MG63 (cell line): Measurements from ENCODE around the gene FBXW10B. TPM values are rescaled to one million over a fixed set of nuclear protein-coding genes. Genes with fewer than 3 reads are reported as not detected.
"Not testable (repeated sequence)": the region's sequence is repeated elsewhere in the genome, so short reads cannot be mapped to it uniquely, and the experiment has no call there.

ENCODE experiments used
- DNase-seq: peaks from one replicate; pipeline ENCODE4 v3.0.0-alpha.2; 2020
- H3K27me3 ChIP-seq: fragments of 250-450 bp; sonication (Bioruptor Pico); 2 replicates; pipeline ENCODE4 v1.5.1; 2020; ENCODE audit warnings: mild to moderate bottlenecking, moderate library complexity
- H3K36me3 ChIP-seq: fragments of 250-450 bp; sonication (Bioruptor Pico); 2 replicates; pipeline ENCODE4 v1.5.1; 2020; ENCODE audit warnings: mild to moderate bottlenecking, moderate library complexity
- H3K4me3 ChIP-seq: fragments of 250-450 bp; sonication (Bioruptor Pico); 2 replicates; pipeline ENCODE4 v1.5.1; 2020; ENCODE audit warnings: mild to moderate bottlenecking, moderate library complexity
- H3K9me3 ChIP-seq: fragments of 250-450 bp; sonication (Bioruptor Pico); 2 replicates; pipeline ENCODE4 v1.5.1; 2020; ENCODE audit warnings: mild to moderate bottlenecking, moderate library complexity
- total RNA-seq: library from RNA; depleted of rRNA; stranded (reverse); fragments of >200 nt; shearing (Covaris generic); gene quantifications from 2 replicates; pipeline ENCODE4 v1.2.3, GENCODE V29; 2014; ENCODE audit warnings: low replicate concordance; rRNA removed

The FBXW10B gene
- 0.59 TPM in 1 of 2 replicates, not detected in the other for total RNA-seq

DNA sequence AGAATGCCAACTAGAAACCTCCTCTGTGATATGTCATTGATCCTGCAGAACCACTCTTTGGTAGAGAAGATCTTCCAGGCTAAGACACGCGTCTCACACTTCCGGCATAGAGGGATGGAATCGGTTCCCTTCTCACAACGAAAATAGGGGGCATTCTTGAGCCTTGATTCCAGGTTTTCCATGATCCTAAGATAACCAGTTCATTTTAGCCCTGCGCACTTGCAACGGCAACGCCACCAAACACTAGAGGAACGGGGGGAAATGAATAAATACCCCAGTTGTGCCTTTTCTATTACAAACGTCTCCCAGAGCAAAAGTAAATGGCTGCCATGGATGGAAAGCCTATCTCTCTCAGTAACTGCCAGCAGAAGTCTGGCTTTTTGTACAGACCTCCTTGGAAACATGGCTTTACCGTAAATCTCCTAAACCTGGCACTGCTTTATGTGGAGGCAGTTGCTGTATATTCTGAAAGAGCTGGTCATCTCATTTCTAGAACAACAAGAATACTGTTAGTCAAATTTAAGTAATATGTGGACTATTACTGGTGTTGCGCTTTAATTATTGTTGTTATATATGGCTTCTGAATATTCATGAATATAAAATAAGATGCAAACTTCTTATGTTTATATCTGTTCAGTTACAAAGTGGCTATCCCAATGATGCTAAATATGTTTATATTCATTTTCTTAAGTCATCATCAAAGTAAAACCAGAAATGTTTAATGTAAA, at the start of gene FBXW10B:
TSS of gene FBXW10B (minus strand) at position 374 of the 728 bp plus-strand sequence. CDS start at position 182, 192 bp downstream.
- DNase-seq, H3K4me3 ChIP-seq, H3K27me3 ChIP-seq: not testable (repeated sequence)

DNA sequence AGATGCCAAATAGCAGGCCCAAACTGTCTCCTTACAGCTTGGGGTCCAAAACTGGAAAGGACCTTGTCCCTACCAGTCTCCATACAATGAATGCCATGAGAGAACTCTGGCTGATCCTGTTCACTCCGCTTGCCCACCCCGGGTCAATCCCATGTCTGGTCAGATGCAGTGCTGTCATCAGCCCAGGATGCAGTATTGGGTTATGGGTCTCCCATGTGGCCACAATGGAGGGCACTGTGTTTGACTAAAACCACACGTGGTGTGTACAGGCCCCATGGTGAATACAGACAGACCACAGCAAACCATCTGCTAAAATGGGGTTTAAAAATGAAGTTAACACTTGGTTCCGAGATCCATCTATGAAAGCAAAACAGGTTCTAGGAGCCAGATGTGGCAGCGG, 44.2 kb upstream of the FBXW10B start:
- Histone ChIP-seq H3K9me3 (no peaks in the 10 kb centered on the region), H3K27me3 (no peaks in the 10 kb centered on the region), H3K36me3 (no peaks in the 10 kb centered on the region; the same call in 1 of the 2 replicates), H3K4me3 (no peak overlapping the region)
- no peak for DNase-seq

More for the DNA sequence above, at the start of gene FBXW10B:
- H3K9me3 ChIP-seq, H3K36me3 ChIP-seq: not testable (repeated sequence)

DNA sequence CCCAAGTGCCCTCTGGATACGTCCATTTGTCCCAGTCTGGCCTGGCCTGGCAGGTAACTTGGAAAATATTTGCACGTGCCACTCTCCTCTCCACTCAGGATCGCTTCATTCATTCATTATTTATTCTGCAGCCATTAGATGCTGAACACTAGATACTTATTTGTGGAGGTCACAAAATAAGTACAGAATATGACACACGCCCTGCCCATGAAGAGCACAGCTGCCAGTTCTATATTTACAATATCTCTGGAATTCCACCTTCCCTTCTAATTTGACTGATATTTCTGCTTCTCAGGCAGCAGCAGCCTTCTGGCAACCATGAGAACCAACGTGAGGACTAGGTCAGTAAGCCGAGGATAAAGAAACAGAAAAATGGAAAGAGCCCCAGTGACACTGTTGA, 43.7 kb upstream of the FBXW10B start:
- no peak overlapping the region for H3K4me3 ChIP-seq
- no peak for DNase-seq
- no peaks in the 10 kb centered on the region for H3K9me3 ChIP-seq
- H3K27me3 ChIP-seq: no peaks in the 10 kb centered on the region
- H3K36me3 ChIP-seq: no peaks in the 10 kb centered on the region; the same call in 1 of the 2 replicates

DNA sequence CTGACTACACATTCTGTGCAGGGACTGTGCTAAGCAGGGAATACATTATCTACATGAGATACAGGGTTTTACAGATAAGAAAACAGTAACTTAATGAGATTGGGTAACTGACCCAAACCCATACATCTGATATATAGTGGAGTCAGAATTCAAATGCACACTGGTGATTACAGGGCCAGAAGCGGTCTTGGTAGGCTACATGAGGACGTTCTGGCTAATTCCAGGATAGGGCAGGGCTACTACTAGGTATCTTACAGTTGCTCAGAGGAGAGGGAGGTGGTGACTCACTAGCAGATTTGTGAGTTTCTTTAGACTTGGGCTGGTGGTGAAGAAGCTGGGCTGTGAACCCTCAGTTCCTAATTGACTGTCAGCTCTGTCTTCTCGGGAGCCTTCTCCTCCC, 43.2 kb upstream of the FBXW10B start:
- Histone ChIP-seq H3K36me3 (no peaks in the 10 kb centered on the region; the same call in 1 of the 2 replicates), H3K9me3 (no peaks in the 10 kb centered on the region), H3K4me3 (no peak overlapping the region), H3K27me3 (no peaks in the 10 kb centered on the region)
- DNase-seq: no peak

DNA sequence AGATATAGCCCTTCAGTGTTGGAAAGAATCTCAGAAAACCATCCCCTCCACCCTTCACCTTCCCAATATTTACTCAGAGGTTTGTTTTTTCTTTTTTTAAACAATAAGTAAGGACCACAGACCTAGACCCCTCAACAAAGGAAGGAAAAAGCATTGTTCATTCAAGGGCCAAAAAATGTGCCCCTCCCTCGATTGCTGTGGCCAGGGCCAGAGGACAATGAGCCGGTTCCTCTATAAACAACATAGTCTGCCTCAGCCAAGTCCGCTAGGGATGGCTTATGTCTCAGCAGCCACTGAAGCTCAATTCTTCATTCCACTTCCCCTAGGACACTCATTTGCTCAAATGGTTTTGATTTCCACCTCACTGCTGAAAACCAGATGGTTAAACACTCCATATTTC, 40.6 kb upstream of the FBXW10B start:
- Histone ChIP-seq H3K9me3 (no peaks in the 10 kb centered on the region), H3K4me3 (no peak overlapping the region), H3K36me3 (no peaks in the 10 kb centered on the region; the same call in 1 of the 2 replicates), H3K27me3 (no peaks in the 10 kb centered on the region)
- DNase-seq: no peak

- Histone ChIP-seq H3K9me3 (no peaks in the 10 kb centered on the region), H3K36me3 (no peaks in the 10 kb centered on the region; the same call in 1 of the 2 replicates), H3K27me3 (no peaks in the 10 kb centered on the region), H3K4me3 (no peak overlapping the region)
- DNase-seq: no peak
These were observed 40.2 kb upstream of the FBXW10B start for GRCh38 chr17:15659663-15660062.

- no peak overlapping the region for H3K4me3 ChIP-seq
- no peak for DNase-seq
- H3K9me3 ChIP-seq: no peaks in the 10 kb centered on the region
- H3K27me3 ChIP-seq: no peaks in the 10 kb centered on the region
- no peaks in the 10 kb centered on the region for H3K36me3 ChIP-seq
These were observed 39.7 kb upstream of the FBXW10B start for GRCh38 chr17:15659236-15659635.

- no peak for DNase-seq
- Histone ChIP-seq H3K9me3 (no peaks in the 10 kb centered on the region), H3K4me3 (no peak overlapping the region), H3K27me3 (no peaks in the 10 kb centered on the region), H3K36me3 (no peaks in the 10 kb centered on the region)
These were observed 38.8 kb upstream of the FBXW10B start for GRCh38 chr17:15658296-15658695.

- H3K36me3 ChIP-seq: no peaks in the 10 kb centered on the region
- DNase-seq: no peak
- no peaks in the 10 kb centered on the region for H3K9me3 ChIP-seq
- no peak overlapping the region for H3K4me3 ChIP-seq
- H3K27me3 ChIP-seq: no peaks in the 10 kb centered on the region
These were observed 38.4 kb upstream of the FBXW10B start for GRCh38 chr17:15657868-15658267.

GRCh38 chr17:15654886-15655561, 35.5 kb upstream of the FBXW10B start:
- no peaks in the 10 kb centered on the region for H3K36me3 ChIP-seq
- H3K27me3 ChIP-seq: no peaks in the 10 kb centered on the region
- H3K4me3 ChIP-seq: no peak overlapping the region
- DNase-seq: no peak
- H3K9me3 ChIP-seq: no peaks in the 10 kb centered on the region

GRCh38 chr17:15654401-15654800, 34.9 kb upstream of the FBXW10B start:
- not testable (repeated sequence) for H3K27me3 ChIP-seq, H3K4me3 ChIP-seq, DNase-seq, H3K36me3 ChIP-seq, H3K9me3 ChIP-seq

DNA sequence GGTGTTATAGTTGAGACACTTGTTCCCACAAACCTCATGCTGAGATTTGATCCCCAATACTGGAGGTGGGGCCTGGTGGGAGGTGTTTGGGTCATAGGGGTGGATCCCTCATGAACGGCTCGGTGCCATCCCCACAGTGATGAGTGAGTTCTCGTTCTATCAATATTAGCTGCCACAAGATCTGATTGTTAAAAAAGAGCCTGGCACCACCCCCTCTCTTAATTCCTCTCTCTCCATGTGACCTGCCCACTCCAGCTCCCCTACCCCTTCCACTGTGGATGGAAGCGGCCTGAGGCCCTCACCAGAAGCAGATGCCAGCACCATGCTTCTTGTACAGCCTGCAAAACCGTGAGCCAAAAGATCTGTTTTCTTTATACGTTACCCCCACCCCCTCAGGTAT, 33.5 kb upstream of the FBXW10B start:
- no peaks in the 10 kb centered on the region for H3K9me3 ChIP-seq
- no peak for DNase-seq
- no peaks in the 10 kb centered on the region for H3K27me3 ChIP-seq
- no peak overlapping the region for H3K4me3 ChIP-seq
- no peaks in the 10 kb centered on the region for H3K36me3 ChIP-seq

GRCh38 chr17:15651583-15652110, 32.1 kb upstream of the FBXW10B start:
- no peaks in the 10 kb centered on the region for H3K9me3 ChIP-seq

DNA sequence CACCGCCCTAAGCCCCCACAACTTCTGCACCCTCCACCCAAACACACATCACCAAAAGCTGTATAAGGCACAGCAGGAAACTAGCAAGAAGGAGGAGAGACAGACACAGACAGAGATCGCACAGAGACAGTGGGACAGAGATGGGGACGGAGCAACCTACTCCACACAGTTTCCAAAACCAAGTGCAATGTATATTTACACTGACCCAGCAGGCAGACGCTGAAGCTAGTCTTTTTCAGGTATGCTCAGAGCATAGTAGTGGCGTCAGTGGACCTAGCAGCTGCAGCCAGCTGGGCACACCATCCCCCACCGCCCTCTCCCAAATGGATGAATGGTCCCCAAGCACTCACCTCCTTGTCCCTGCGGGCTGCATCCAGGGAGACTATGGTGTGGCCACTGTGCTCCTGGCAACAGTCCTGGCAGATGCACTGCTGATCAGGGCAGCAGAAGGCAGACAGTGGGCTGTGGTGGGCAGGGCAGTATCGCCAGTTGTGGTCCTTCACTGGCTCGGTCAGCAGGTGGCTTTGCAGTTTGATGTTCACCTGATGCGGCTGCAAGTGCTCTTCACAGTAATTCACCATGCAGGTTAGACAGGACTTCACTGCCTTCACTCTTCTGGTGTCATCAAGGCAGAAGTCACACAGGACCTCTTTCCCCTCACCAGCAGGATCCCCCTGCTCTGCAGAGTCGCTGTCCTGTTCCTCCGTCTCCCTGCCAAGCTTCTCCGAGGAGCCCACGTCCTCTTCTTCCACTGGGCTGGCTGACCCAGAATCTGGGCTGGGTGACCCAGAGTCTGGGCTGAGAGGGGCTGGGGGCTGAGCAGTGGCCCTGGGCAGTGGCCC, 31.5 kb upstream of the FBXW10B start:
- Histone ChIP-seq H3K9me3 (no peaks in the 10 kb centered on the region), H3K36me3 (no peaks in the 10 kb centered on the region), H3K27me3 (no peaks in the 10 kb centered on the region), H3K4me3 (peak overlapping the region; percentile 50)
- DNase-seq: no peak

More at GRCh38 chr17:15651583-15652110, 32.1 kb upstream of the FBXW10B start:
- H3K4me3 ChIP-seq: peak overlapping the region; percentile 50
- no peaks in the 10 kb centered on the region for H3K27me3 ChIP-seq
- no peaks in the 10 kb centered on the region for H3K36me3 ChIP-seq
- DNase-seq: peak; percentile 96

DNA sequence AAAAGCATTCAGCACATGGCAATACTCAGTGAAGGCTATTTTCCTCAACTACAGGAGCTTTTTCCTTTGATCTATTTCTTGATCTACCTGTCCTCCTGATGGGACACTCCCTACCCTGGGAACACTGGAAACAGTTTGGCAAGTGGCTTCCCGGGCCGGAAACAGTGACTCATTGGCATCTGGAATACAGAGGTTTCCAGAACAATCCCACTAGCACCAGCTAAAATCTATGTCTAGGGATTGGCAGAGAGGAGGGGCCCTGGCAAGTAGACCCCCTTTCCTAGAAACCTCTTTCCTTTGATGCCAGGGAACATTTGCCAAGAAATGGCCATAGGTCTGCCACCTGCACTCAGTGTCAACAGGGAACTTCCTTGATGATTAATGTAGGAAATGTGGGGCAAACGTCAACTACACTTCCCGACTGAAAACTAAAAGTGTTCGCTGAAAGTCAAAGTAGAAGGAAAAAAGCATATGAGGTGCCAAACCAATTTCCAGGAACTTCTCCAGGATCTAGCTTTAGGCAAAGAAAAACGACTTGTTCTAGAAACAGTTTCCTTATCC, 30.4 kb upstream of the FBXW10B start:
- peak overlapping the region; percentile 50 for H3K4me3 ChIP-seq
- DNase-seq: peak; percentile 49

DNA sequence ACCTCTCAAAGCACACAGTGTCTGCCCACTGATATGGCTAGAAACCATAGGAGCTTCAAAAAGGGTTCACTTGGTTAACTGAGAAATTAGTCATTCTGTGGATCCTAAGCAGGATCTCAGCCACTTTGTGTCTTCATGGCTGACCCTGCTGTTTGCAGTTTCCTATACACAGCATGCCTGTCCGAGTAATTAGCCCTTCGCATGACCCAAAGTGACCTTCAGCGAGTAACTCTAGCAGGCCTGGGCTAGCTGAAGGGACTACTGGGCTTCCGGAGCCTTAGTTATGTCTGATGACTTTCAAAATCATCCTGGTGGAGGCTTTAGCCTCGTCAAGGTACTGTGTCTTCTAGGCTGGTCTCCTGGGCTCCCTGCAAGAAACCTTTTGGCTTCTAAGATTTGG, 28.9 kb upstream of the FBXW10B start:
- Histone ChIP-seq H3K4me3 (no peak overlapping the region), H3K36me3 (no peaks in the 10 kb centered on the region), H3K9me3 (no peaks in the 10 kb centered on the region), H3K27me3 (no peaks in the 10 kb centered on the region)
- no peak for DNase-seq

More for the DNA sequence above, 30.4 kb upstream of the FBXW10B start:
- H3K9me3 ChIP-seq: no peaks in the 10 kb centered on the region
- no peaks in the 10 kb centered on the region for H3K27me3 ChIP-seq
- H3K36me3 ChIP-seq: no peaks in the 10 kb centered on the region
